MM.1S (cell line): ENCODE measurements around the gene SLC11A2.
A peak's percentile ranks its signal among the peaks of the same experiment; 100 is the strongest.

ENCODE experiments used
- DNase-seq: peaks from one replicate; pipeline ENCODE4 v3.0.0-alpha.2; 2015
- H2AFZ ChIP-seq: fragments of 300-600 bp; sonication (generic); 2 replicates; pipeline ENCODE4 v1.6.0; 2016; ENCODE audit warnings: antibody characterized with exemption, low read length
- H3F3A ChIP-seq: fragments of 300-600 bp; sonication (generic); 2 replicates; pipeline ENCODE4 v1.6.1; 2016; ENCODE audit warnings: mild to moderate bottlenecking, antibody characterized with exemption, low read length, moderate library complexity, mixed read lengths; ENCODE audit not compliant: insufficient read depth
- H3K27ac ChIP-seq: fragments of 300-600 bp; sonication (generic); 2 replicates; pipeline ENCODE4 v1.5.1; 2016; ENCODE audit warnings: mild to moderate bottlenecking, low read length
- H3K27me3 ChIP-seq: fragments of 300-600 bp; sonication (generic); replicated peaks from 2 replicates; pipeline ENCODE4 v1.6.0; 2016; ENCODE audit warnings: low read length; ENCODE audit not compliant: insufficient read depth
- H3K36me3 ChIP-seq: fragments of 300-600 bp; sonication (generic); replicated peaks from 2 replicates; pipeline ENCODE4 v1.6.1; 2016; ENCODE audit warnings: mild to moderate bottlenecking, low read length, mixed read lengths; ENCODE audit not compliant: insufficient read depth
- H3K4me1 ChIP-seq: fragments of 300-600 bp; sonication (generic); 2 replicates; pipeline ENCODE4 v1.6.1; 2016; ENCODE audit warnings: low read length, mixed read lengths
- H3K4me2 ChIP-seq: fragments of 300-600 bp; sonication (generic); 2 replicates; pipeline ENCODE4 v1.6.0; 2016; ENCODE audit warnings: low read depth, low read length
- H3K4me3 ChIP-seq: fragments of 300-600 bp; sonication (generic); 2 replicates; pipeline ENCODE4 v1.5.1; 2016; ENCODE audit warnings: low read length, mixed read lengths
- H3K79me2 ChIP-seq: fragments of 300-600 bp; sonication (generic); 2 replicates; pipeline ENCODE4 v1.6.1; 2016; ENCODE audit warnings: mixed run types, low read length, mixed read lengths
- H3K9ac ChIP-seq: fragments of 300-600 bp; sonication (generic); 2 replicates; pipeline ENCODE4 v1.6.1; 2016; ENCODE audit warnings: low read length, mixed read lengths
- H3K9me2 ChIP-seq: fragments of 300-600 bp; sonication (generic); replicated peaks from 2 replicates; pipeline ENCODE4 v1.6.1; 2016; ENCODE audit warnings: mild to moderate bottlenecking, low read length, mixed read lengths; ENCODE audit not compliant: insufficient read depth
- H3K9me3 ChIP-seq: fragments of 300-600 bp; sonication (generic); replicated peaks from 2 replicates; pipeline ENCODE4 v1.6.1; 2016; ENCODE audit warnings: mild to moderate bottlenecking, low read length, mixed read lengths; ENCODE audit not compliant: insufficient read depth
- H4K20me1 ChIP-seq: fragments of 300-600 bp; sonication (generic); 2 replicates; pipeline ENCODE4 v1.6.1; 2016; ENCODE audit warnings: mild to moderate bottlenecking, low read length, moderate library complexity, mixed read lengths; ENCODE audit not compliant: insufficient read depth
- CTCF ChIP-seq: fragments of 300-600 bp; sonication (generic); IDR thresholded peaks from 2 replicates; pipeline ENCODE4 v1.5.1; 2016; ENCODE audit warnings: antibody characterized with exemption, low read length, mixed read lengths
- EZH2 ChIP-seq: fragments of 300-600 bp; sonication (generic); optimal IDR thresholded peaks from 2 replicates; pipeline ENCODE3; 2017; ENCODE audit warnings: low read depth, mild to moderate bottlenecking, antibody characterized with exemption, low read length, mixed read lengths
- EZH2phosphoT487 ChIP-seq: fragments of 300-600 bp; sonication (generic); IDR thresholded peaks from 2 replicates; pipeline ENCODE4 v1.6.1; 2018; ENCODE audit warnings: antibody characterized with exemption, low read length

Gene SLC11A2

GRCh38 chr12:50988871-50989270 is 37.3 kb downstream of the SLC11A2 start:
- TF ChIP-seq EZH2phosphoT487: no peak
- TF ChIP-seq CTCF: no peak
- TF ChIP-seq EZH2: no peak
- Histone ChIP-seq H3K27ac (no peak overlapping the region), H3F3A (peaks cover 5% of the 10 kb centered on the region; the same call in 1 of the 2 replicates), H3K9me3 (no peaks in the 10 kb centered on the region), H4K20me1 (no peaks in the 10 kb centered on the region), H3K9me2 (no peaks in the 10 kb centered on the region), H3K4me2 (no peak overlapping the region), H3K79me2 (no peaks in the 10 kb centered on the region), H3K9ac (no peak overlapping the region), H3K4me1 (peaks cover 23% of the 10 kb centered on the region), H3K4me3 (no peak overlapping the region), H2AFZ (no peak overlapping the region), H3K27me3 (no peaks in the 10 kb centered on the region), H3K36me3 (peaks cover 3% of the 10 kb centered on the region; the same call in 1 of the 2 replicates)
- DNase-seq: no peak

- H3K9me3 ChIP-seq: no peaks in the 10 kb centered on the region
- peaks cover 5% of the 10 kb centered on the region; the same call in 1 of the 2 replicates for H3F3A ChIP-seq
- no peak overlapping the region for H3K4me3 ChIP-seq
- H3K9ac ChIP-seq: no peak overlapping the region
- H3K4me1 ChIP-seq: peaks cover 23% of the 10 kb centered on the region
- no peaks in the 10 kb centered on the region for H3K27me3 ChIP-seq
- H3K36me3 ChIP-seq: peaks cover 3% of the 10 kb centered on the region; the same call in 1 of the 2 replicates
- H3K4me2 ChIP-seq: no peak overlapping the region
- no peaks in the 10 kb centered on the region for H4K20me1 ChIP-seq
- TF ChIP-seq EZH2: no peak
- TF ChIP-seq CTCF: no peak
- no peak for TF ChIP-seq EZH2phosphoT487
- H3K79me2 ChIP-seq: no peaks in the 10 kb centered on the region
- DNase-seq: no peak
- no peak overlapping the region for H3K27ac ChIP-seq
- H3K9me2 ChIP-seq: no peaks in the 10 kb centered on the region
- H2AFZ ChIP-seq: no peak overlapping the region
These were observed 38.1 kb downstream of the SLC11A2 start for GRCh38 chr12:50988051-50988450.

GRCh38 chr12:50986966-50987737 is 39.0 kb downstream of the SLC11A2 start:
- TF ChIP-seq CTCF (peak; percentile 74), EZH2phosphoT487 (no peak), EZH2 (no peak)
- peak; percentile 81 for DNase-seq
- H3K27ac ChIP-seq: no peak overlapping the region

More at GRCh38 chr12:50986966-50987737, 39.0 kb downstream of the SLC11A2 start:
- Histone ChIP-seq H3K9ac (no peak overlapping the region), H3K4me3 (no peak overlapping the region), H4K20me1 (no peaks in the 10 kb centered on the region), H3K79me2 (no peaks in the 10 kb centered on the region), H3K9me2 (no peaks in the 10 kb centered on the region), H3F3A (peaks cover 5% of the 10 kb centered on the region; the same call in 1 of the 2 replicates), H2AFZ (no peak overlapping the region), H3K4me1 (peaks cover 23% of the 10 kb centered on the region), H3K9me3 (no peaks in the 10 kb centered on the region), H3K36me3 (0 out of 2 replicates have a peak, but pooled peaks cover 3% of the 10 kb centered on the region), H3K4me2 (0 out of 2 replicates have a peak overlapping the region, but pooled peaks have one; percentile 15), H3K27me3 (no peaks in the 10 kb centered on the region)
